CD4-positive, alpha-beta T cell treated with Interleukin-21 for 1 hour (primary cell): ENCODE results near the gene ASCC3.

ENCODE experiments used
- DNase-seq: peaks from one replicate; pipeline ENCODE4 v3.0.0-alpha.2; 2020

ASCC3 gene

DNA sequence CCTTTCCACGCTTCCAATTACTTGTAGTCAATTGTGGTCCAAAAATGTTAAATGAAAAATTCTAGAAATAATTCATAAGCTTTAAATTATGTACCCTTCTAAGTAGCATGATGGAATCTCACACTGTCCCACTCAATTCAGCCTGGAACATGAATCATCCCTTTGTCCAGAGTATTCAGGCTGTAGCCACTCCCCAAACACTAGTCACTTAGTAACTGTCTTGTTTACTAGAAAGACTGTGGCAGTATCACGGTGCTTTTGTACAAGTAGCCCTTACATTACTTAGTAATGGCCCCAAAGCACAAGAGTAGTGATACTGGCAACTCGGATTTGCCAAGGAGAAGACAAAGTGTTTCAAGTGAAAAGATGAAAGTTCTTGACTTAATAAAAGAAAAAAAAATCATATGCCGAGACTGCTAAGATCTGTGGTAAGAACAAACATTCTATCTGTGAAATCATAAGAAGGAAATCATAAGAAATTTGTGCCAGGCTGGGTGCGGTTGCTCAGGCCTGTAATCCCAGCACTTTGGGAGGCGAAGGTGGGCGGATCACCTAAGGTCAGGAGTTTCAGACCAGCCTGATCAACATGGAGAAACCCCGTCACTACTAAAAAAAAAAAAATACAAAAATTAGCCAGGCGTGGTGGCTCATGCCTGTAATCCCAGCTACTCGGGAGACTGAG lies 247.9 kb downstream of the ASCC3 start:
- DNase-seq = no peak

DNA sequence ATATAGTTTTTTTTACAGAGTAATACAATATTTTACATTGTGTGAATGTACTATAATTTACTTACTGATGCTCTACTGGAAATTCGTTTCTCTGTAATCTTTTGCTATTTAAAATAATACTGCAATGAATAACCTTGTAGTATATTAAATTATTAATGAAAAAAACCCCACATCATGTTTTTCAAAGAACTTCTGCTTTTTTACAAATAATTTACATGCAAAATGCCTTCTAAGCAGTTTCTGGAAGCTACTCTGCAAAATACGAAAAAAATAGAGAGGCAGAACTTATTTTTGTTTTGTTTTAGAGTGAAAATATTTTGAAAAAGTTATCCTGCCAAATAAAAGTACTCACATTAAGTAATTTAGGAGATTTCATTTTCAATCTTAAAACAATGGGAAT lies 250.6 kb downstream of the ASCC3 start:
- no peak for DNase-seq

DNA sequence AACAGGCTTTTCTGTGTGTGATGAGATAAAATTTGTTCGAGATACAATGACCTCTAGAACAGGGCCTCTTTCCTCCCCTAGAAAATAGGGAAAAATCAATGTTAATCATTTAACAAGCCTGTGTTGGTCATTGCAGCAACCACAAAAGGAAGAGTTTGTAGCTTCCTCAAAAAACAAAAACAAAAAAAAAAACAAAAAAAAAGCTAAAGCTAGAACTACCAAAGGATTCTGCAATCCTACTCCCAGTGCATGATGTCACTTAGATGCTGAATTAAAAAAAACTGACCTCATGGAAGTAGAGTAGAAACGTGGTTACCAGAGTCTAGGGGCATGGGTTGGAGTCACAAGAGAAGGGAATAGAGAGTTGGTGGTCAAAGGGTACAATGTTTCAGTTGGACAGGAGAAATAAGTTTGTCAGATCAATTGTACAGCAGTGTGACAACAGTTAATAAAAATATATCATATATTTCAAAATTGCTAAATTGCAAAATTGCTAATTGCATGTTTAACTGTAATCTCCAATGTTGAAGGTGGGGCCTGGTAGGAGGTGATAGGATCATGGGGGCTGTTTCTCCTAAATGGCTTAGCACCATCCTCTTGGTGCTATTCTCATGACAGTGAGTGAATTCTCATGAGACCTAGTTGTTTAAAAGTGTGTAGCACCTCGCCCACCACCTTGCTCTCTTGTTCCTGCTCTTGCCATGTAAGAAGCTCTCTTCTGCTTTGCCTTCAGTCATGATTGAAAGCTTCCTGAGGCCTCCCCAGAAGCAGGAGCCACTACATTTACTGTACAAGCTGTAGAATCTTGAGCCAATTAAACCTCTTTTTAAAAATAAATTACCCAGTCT lies 253.0 kb downstream of the ASCC3 start:
- no peak for DNase-seq

DNA sequence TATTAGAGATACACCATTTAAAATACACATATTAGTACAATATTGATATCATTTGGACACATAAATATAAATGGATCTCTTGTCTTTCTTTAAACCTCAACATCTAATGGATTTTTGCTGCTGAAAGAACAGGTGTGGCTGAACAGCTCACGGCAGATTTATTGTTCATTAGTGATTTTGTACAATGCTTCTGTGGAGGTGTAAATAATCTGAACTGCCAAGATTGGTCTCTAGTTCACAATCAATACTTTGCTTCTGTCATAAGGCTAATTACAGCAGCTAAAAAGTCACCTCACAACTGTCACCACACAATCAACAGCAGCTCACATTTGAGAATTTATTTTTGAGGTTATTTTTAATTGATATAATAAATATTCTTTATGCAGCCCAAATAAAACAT lies 254.4 kb downstream of the ASCC3 start:
- no peak for DNase-seq

DNA sequence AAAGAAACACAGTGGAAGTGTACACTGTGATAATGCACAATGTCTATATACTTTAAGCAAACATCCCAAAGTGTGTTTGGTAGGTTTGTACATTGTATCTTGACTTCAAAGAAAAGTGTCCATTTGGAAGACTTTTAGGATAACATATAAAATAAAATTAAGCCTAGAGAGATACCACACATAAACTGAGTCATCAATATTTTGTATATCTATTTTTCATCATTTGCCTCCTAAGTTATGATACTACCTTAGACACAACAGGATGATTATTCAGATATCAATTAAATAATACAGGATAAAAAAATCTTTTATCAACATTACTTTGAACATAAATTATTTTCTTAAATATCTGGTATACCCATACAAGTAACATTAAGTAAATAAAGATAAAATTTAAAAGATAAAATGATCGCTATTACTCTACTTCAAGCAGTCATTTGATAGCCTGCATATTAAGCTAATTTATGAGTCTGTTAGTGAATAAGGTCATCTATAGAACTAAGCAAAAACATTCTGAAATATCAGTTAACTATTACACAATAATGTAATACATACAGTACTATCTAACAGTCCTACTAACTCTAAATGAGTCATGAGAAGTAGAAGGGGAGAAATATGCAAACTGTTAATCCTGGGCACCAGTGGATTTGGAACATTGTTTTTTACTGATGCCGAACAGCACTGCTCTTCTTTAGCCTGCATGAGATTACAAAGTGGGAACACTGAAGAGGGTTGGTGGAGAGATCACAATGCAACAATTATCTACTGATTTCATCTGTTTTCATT lies 258.0 kb downstream of the ASCC3 start:
- DNase-seq = no peak

DNA sequence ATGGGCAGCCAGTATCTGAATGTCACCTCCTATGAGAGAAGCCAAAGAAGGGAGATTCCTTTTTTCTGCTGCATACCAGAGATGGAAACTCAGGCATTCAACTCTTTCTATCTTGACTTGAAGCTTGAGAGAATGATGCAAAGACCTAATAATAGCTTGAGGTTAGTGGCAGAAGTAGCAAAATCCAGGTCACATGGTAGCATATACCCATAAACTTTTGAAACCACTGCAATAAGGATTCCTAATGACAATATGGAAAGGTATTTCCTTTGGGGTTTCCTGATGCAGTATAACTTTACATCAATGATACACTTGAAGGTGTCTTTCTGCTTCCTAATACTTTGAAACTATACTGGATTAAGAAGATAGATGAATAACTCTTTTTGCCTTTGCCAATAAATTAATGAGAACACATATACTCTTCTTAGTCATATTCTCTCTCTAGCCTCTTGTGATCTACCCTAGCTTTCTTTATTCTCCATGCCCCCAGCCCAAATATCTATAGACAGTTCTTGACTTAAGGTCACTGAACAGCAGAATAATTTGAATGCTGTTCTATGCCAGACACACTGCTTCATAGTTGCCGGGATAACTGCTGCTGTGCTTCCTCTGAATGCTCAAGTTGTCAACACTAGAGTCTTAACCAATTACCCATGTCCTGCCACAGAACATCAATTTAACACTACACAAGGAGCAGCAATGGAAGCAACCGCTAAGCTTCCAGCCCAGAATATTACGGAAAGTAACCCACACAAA lies 260.9 kb downstream of the ASCC3 start:
- no peak for DNase-seq

DNA sequence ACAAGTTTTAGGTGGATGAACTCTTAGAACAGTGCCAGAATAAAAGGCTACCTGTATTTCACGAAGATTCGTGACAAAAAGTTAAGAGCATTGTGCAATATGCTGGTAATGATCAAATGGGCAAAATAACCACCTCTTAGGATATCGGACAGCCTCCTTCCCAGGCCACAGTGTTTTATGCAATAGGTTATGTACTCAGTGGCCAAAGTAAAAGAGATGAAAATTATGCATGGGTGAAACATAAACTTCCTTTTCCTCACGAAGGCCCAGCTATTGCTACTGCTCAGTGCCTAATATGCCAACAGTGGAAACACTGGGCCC lies 262.8 kb downstream of the ASCC3 start:
- DNase-seq = no peak

DNA sequence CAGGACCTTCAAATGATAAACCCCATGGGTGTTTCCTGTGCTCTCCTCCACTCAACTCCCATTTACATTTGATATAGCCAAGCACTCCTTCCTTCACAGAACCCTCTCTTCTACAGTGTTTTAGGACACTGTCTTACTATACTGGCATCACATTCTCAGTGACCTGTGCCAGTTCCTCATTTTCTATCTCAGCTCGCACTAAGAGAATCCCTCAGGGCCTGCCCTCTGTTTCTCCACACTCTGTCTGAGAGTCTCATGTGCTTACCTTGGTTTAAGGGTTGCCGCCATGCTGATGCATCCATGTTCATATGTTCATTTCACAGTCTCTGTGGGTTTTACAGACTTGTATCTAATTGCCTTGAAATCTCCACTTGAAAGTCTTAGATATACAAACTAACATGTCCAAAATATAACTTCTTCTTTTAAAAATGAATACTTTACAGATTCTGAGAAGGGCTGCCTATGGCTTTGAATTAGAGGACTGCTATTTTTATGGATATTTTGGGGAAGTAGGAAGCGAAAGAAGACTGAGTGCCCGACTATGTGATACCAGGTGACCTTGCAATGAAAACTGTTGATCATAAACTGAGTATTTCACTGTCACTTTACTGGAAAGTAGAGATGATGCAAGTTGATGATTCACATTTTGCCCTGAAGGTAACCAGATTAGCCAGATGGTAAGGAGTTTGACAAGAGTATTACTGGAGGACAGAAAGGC lies 263.3 kb downstream of the ASCC3 start:
- DNase-seq = no peak

DNA sequence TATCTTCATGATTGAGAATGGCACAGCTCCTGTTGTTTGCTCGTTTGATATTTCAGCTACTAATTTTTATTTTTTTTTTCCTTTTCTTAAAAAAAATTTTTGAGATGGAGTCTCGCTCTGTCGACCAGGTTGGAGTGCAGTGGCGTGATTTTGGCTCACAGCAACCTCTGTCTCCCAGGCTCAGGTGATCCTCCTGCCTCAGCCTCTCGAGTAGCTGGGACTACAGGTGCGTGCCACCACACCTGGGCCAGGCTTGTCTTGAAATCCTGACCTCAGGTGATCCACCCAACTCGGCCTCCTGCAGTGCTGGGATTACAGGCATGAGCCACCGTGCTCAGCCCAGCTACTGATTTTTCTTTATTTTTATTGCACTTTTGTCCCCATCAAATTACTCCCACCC lies 266.2 kb downstream of the ASCC3 start:
- DNase-seq = no peak

DNA sequence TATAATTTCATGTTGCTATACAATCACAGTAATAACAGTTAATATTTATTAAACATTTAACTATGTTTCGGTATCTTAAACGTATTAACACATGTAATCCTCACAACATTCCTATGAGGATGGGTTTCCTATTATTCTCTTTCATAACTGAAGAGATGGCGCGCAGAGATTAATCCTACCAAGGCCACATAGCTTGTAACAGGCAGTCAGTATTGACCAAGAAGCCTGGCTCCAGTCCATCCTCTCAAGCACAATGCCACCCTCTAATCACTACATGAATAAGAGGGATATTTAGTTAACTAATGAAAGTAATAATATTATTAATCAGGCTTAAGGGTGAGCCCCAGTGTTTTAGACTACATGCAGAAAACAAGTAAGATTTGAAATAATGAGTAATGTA lies 266.7 kb downstream of the ASCC3 start:
- DNase-seq = no peak

DNA sequence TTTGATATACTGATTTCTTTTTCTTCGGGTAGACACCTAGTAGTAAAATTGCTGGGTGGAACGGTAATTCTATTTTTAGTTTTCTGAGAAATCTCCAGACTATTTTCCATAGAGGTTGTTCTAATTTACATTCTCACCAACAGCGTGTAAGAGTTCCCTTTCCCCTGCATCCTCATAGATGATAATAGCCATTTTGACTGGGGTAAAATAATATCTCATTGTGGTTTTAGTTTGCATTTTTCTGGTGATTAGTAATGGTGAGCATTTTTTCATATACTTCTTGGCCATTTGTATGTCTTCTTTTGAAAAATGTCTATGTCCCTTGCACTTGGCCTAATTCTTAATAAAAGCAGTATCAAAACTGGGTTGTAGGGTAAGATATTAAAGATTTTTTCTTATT lies 267.5 kb downstream of the ASCC3 start:
- no peak for DNase-seq

DNA sequence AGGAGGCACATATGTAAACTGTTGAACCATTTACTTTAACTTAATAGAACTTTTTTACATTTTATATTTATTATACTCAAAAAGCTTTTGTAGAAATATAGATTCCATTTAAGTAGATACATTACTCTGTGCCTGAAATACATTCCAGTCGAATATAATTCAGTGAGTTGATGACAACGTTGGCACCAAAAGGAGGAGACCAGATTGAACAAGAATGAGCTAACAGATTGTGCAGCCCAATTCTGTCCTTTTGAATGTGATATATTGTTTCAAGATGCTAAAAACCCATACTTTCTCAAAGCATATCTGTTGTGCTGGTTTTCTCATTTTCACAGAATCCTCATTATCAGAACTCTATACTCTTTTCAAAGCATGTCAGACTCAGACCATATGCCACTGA lies 269.0 kb downstream of the ASCC3 start:
- DNase-seq = no peak

DNA sequence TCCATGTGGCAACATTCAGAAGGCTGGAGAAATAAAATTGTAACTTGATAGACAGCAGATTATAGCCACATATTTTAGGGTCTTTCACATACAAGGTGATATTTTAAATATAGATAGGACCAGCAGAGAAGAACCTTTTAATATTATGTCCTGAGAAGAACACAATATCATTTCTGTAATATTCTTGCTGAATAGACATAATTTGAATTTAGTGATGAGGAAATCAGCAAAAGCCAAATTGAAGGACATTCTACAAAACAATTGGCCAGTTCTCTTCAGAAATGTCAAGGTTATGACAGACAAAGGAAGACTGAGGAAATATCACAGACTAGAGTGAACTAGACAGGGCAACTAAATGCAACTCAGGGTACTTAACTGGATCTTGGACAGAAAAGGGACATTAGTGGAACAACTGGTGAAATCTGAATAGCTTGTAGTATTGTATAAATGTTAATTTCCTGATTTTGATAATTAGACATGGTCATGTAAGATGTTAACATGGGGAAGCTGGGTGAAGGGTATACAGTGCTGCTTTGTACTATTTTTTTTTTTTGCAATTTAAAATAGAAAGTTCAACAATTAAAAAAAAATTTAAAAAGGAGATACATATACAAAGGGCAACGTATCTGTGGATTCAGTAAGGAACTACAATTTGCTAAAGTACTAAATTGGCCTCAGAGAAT lies 281.9 kb downstream of the ASCC3 start:
- DNase-seq = no peak

DNA sequence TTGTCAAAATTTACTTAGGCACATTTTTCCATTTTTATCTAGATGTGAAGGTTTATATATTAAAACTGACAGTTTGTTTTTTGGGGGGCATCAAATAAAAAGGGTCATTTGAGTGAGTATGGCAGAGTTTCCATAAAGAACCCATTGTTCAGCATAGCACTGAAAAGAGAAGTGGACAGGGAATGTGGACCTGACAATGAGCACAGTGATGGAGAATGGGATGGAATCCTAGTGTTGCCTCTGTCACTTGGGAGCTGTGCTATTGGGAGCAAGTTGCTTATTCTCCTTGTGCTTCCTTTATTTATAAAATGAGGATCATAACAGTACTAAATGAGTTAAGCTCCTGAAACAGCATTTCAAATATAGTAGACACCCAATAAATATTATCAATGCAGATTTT lies 285.7 kb downstream of the ASCC3 start:
- no peak for DNase-seq

DNA sequence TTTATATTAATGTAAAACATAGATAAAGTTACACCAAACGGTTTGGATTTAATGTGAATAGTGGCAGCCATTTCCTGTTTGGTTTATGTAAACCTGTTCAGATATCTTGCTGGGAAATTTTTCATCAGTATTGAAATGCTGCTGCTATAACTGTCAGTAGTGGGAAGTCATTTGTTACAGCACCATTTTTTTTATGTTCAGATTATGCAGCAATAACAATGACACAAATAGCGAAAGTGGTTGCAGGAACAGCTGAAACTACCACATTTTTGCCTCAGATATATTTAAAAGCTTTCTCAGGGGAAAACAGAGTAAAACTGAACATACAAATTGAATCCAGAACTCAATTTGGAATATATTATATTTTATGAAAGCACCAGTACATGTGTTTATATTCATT lies 287.6 kb downstream of the ASCC3 start:
- no peak for DNase-seq

DNA sequence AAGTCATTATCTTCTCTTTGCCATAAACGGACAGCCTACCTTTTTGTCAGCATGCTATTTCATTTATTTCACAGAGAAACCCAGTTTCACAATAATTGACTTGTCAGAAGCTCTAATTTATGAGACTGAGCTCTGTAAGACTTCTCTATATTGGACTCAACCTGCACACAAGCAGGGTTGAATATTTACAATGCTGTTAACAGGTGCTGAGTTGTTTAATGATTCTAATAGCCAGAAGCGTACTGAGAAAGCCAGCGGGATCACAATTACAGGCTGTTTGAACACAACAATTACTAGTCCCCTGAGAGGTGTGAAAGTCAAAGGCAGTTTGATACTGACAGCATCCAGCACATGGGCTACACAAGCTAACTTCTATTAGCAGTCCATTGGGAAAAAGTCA lies 288.2 kb downstream of the ASCC3 start:
- no peak for DNase-seq

DNA sequence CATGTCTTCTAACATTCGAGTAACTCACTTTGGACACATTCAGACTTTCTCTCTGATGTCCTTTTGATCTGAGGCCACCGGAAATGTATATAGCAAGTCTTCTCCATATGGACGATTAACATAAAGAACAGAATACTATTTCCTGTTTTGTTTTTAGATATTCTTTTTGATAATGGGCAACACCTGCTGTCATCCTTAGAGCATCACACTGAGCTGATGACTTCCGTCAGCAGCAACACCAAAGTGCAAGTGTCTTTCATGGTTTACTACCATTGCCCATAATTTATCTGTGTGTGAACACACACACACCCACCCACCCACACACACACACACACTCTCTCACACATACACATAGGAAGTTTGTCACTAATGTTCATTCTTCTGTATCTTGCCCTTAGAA lies 303.7 kb downstream of the ASCC3 start:
- DNase-seq = peak; percentile 1

DNA sequence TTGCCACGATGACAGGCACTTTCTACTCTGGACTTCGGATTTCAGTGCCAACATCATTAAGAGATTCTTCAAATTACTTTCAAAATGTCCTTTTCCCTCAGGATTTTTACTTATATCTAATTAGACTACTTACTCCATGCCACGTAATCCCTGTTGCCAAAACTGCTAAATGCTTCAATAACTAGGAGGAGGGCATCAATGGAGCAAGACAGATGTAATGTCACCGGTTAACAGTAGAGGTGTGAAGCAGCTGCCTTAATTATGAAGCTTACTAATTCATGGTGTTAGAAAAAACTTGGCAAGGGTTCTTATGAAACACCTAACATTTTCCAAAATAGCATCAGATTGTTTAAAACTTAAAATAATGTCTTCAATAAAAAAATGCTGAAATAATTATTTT lies 305.2 kb downstream of the ASCC3 start:
- DNase-seq = no peak

DNA sequence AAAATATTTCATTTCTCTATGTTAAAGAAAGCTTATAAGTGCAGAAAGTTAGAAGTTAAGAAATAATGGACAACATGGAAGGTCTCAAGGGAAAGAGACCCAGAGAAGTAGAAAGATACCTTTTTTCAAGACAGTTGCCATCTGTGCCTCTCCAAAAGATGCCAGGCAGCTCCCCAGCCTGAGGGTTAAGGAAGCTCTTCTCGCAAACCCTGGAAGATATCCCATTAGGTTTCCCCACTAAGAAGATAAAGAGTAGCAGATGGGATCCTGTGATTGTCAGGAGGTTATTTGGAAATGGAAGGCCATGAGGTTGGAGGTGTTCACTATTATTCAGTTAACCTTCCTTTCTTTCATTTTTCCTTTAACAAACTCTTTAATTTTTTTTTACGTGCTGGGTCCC lies 306.3 kb downstream of the ASCC3 start:
- DNase-seq = no peak

DNA sequence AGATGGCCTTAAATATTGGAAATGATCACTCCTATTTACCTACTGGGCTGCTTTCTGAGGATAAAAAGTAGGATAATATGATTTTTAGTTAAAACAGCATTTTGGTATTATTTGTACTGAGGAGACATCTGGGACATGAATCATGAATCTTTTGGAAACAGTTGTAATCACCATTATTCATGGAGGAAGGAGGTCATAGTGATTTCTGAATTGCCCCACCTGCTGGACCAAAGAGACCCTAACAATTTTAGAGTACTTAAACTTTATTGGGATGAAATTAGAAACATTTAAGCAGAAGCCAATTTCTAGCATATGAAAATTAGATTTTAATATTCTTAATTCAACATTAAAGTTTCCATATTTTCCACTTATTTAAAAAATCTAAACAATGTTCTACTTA lies 308.0 kb downstream of the ASCC3 start:
- DNase-seq = no peak

DNA sequence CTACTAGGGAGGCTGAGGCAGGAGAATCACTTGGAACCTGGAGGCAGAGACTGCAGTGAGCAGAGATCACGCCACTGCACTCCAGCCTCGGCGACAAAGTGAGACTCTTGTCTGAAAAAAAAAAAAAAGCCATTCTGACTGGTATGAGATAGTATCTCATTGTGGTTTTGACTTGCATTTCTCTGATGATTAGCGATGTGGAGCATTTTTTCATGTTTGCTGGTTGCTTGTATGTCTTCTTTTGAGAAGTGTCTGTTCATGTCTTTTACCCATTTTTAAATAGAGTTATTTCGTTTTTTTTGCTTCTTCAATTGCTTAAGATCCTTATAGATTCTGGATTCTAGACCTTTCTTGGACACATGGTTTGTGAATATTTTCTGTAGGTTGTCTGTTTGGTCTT lies 312.9 kb downstream of the ASCC3 start:
- peak; percentile 6 for DNase-seq

DNA sequence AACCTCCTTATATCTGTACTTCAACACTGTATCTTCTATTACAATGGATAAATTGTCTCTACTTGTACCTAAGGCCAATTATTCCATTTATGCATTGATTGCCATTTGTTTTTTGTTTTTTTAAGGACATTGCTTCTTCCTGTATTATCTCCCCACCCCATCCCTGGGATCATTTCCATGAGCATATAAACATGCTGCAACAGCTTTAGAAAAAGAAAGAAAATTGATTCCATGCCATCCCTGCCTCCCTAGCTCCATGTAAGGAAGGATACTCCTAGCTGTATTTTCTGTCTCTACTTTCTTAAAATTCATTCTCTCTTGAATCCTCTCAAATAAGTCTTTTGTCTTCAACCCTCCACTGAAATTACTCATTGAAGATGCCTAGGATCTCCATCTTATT lies 314.6 kb downstream of the ASCC3 start:
- DNase-seq = no peak
